ENCODE measurements around the gene FBXL20.

The FBXL20 gene

DNA sequence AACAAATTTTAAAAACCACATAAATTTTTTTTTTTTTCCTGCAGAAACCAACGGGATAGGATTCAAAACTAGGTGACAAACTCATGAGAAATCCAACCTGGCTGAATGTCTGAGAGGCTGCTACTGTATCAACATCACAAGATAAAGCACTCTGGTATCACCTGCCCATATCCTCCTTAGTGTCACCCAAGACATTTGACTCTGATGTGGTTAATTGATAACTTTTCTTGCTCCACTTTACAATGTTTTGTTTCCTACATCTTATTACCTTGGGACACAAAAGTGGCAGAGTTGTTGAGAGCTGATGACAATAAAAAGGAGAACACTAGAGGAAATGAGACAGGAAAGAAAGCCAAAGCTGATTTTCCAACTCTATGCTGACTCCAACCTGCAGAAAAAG, 4.0 kb upstream of the FBXL20 start:
- Histone ChIP-seq H3K9ac (ENCODE audit: low read length) (no peak overlapping the region), H3K27me3 (ENCODE audit: control insufficient read depth, insufficient read depth, low read length) (peaks cover 4% of the 10 kb centered on the region), H3K4me1 (ENCODE audit: control insufficient read depth, low read depth, low read length) (no peaks in the 10 kb centered on the region), H3K4me3 (ENCODE audit: low read length) (no peak overlapping the region), H3K36me3 (ENCODE audit: control insufficient read depth, low read depth, low read length) (peaks cover 39% of the 10 kb centered on the region), H3K27ac (ENCODE audit: low read length) (no peak overlapping the region), H3K9me3 (ENCODE audit: control insufficient read depth, low read depth, low read length) (no peaks in the 10 kb centered on the region)

DNA sequence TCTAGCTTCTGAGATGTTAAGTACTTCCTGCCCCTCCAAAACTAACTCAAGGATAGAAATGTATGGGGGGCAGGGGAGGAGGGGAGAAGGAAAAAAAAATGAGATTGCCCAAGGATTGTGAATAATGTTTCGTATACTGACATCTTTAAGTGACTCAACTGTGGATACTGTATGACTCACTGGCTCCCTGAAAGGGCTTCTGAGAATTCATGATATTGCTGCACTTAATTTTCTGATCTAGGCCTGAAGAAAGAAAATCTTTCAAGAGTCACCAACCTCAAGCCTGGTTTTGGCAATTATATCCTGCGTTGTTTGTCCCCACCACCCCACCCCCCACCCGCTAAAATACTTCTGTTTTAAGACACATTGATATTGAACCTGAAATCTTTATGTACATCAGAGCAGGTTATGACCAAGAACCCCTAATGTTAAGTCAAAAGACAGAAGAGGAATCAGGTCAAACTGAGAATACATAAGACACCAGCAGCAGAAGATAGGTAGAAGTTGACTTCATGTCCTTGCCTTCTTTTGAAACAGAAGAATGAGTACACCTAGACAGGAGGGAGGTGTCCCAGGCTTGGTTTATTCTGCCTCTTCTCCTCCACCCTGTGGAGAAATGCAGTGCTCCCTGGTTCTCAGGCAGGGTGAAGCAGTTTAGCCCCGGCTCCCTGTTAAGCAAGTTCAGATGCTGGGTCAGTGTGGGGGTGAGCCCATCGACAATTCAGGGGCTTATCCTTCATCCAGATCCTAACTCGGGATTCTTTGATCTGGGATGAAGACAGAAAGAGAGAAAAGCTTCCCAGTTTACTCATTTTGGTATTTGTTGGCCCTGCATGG, 3.3 kb upstream of the FBXL20 start:
- Histone ChIP-seq H3K27me3 (ENCODE audit: control insufficient read depth, insufficient read depth, low read length) (peaks cover 11% of the 10 kb centered on the region), H3K27ac (ENCODE audit: low read length) (no peak overlapping the region), H3K9me3 (ENCODE audit: control insufficient read depth, low read depth, low read length) (no peaks in the 10 kb centered on the region), H3K4me3 (ENCODE audit: low read length) (no peak overlapping the region), H3K4me1 (ENCODE audit: control insufficient read depth, low read depth, low read length) (no peaks in the 10 kb centered on the region), H3K36me3 (ENCODE audit: control insufficient read depth, low read depth, low read length) (peaks cover 32% of the 10 kb centered on the region), H3K9ac (ENCODE audit: low read length) (no peak overlapping the region)

DNA sequence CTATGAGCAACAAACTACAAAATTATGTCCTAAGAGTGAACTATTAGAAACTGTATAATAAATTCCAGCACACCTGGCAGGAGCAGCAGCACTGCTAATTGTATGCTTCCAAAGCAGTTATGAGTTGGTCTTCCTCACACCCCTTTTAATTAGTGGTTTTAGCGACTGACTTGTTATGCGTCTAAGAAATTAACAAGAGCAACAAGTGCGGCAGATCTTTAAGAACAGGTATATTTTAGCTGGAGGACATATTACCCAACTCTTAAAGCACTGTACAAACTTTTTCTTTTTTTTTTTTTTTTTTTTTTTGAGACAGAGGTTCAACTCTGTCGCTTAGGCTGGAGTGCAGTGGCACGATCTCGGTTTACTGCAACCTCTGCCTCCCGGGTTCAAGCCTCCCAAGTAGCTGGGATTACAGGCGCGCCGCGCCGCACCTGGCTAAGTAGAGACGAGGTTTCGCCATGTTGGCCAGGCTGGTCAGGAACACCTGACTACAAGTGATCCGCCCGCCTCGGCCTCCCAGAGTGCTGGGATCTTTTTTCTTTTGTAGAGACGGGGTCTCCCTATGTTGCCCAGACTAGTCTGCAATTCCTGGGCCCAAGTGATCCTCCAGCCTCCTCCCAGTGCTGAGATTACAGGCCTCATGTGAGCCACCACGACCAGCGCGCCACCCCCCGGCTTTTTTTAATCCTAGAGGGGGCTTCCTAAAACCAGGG, 1.6 kb upstream of the FBXL20 start:
- no peaks in the 10 kb centered on the region for H3K9me3 ChIP-seq (ENCODE audit: control insufficient read depth, low read depth, low read length)
- peak overlapping the region; percentile 90 for H3K4me3 ChIP-seq (ENCODE audit: low read length)

DNA sequence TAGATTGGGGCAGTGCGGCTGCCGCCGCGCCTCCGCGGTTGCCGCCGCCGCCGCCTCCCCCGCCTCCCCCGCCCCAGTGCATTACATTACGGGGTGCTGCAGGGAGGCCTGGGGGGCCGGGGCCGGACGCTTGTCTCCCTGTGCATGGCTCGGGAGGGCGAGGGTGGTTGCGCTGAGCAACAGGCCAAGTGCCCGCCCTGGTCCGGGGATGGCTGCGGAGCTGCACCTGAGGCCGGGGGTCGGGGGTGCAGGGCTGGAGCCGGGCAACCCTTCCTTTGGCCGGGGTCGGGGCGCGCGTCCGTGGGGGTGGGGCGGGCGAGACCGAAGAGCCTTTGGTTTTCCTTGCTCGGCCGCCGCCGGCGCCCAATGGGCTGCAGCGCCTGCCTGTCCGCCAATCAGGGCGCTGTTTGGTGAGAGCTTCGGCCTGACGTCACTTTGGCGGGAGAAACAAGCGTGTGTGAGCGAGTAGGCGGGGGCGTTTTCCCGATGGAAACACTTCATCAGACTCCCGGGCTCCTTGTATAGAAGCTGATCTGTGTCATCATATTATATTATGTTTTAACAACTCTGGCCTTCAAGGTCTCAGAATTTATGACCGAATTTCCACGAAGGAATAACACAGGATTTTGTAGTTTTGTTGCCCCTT, 941 bp upstream of the FBXL20 start:
- Histone ChIP-seq H3K36me3 (ENCODE audit: control insufficient read depth, low read depth, low read length) (peaks cover 8% of the 10 kb centered on the region), H3K27ac (ENCODE audit: low read length) (no peak overlapping the region), H3K4me1 (ENCODE audit: control insufficient read depth, low read depth, low read length) (no peaks in the 10 kb centered on the region)

More for the DNA sequence above, 1.6 kb upstream of the FBXL20 start:
- Histone ChIP-seq H3K36me3 (ENCODE audit: control insufficient read depth, low read depth, low read length) (peaks cover 15% of the 10 kb centered on the region), H3K9ac (ENCODE audit: low read length) (no peak overlapping the region), H3K27ac (ENCODE audit: low read length) (no peak overlapping the region), H3K4me1 (ENCODE audit: control insufficient read depth, low read depth, low read length) (no peaks in the 10 kb centered on the region), H3K27me3 (ENCODE audit: control insufficient read depth, insufficient read depth, low read length) (peaks cover 11% of the 10 kb centered on the region)

DNA sequence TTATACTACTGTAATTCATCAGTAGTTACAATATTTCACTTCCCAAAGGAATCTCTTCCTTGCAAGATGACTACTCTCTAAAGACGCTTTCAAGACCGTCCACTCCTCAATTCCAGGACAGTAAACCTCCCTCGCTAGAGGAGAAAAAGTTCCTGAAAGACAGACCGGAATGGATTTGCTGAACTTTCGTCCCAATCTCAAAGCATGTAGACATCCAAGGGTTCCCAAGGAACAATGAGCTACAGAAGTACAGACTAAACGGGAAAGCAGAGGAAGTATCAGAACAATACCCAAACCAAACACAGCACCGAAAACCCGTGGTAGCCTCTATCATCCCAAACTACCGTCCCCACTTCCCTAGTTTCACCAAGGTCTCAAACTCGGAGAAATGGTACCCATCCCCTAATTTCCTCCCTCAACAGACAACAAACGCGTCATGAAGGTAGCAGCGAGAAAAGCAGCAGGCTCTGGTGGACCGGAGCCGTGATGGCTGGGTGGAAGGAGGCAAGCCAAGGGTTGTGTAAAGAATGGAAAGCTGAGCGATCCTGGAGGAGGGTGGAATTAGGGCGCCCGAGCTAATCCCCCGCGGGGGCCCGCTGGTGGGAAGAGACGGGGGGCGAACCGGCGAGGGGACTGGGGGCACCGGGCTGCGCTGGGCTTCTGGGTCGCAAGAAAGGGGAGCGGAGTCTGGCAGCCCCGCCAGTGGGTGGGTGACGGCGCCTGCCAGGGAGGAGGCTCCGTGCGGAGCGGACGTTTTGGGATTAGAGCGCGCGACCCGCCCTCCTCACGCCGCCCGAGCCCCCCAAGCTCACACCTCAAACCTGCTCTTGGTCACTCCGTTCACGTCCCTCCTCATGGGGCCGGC, 647 bp downstream of the FBXL20 start:
- Histone ChIP-seq H3K9ac (ENCODE audit: low read length) (peak overlapping the region; percentile 83), H3K9me3 (ENCODE audit: control insufficient read depth, low read depth, low read length) (no peaks in the 10 kb centered on the region), H3K36me3 (ENCODE audit: control insufficient read depth, low read depth, low read length) (no peaks in the 10 kb centered on the region), H3K27ac (ENCODE audit: low read length) (no peak overlapping the region), H3K4me3 (ENCODE audit: low read length) (peak overlapping the region; percentile 90), H3K27me3 (ENCODE audit: control insufficient read depth, insufficient read depth, low read length) (peaks cover 11% of the 10 kb centered on the region), H3K4me1 (ENCODE audit: control insufficient read depth, low read depth, low read length) (no peaks in the 10 kb centered on the region)

More for the DNA sequence above, 941 bp upstream of the FBXL20 start:
- Histone ChIP-seq H3K27me3 (ENCODE audit: control insufficient read depth, insufficient read depth, low read length) (peaks cover 11% of the 10 kb centered on the region), H3K9me3 (ENCODE audit: control insufficient read depth, low read depth, low read length) (no peaks in the 10 kb centered on the region), H3K4me3 (ENCODE audit: low read length) (peak overlapping the region; percentile 90), H3K9ac (ENCODE audit: low read length) (peak overlapping the region; percentile 83)

DNA sequence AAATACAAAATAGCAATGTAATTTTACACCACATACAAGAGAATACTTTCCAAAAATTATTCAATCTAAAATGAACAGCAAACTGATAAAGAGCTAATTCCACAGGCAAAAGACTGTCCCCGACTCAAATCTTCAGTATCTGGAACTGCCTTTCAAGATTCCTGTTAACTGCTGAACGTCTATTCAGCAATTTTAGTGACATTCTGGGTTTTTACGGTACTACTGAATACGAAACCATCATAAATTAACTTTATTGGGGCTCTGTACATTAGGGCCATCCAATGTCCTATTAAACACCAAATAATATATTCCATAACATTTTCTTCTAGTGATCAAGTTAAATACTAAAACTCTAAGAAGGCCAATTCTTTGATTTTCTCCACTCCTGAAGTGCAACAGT, 1.6 kb downstream of the FBXL20 start:
- Histone ChIP-seq H3K4me3 (ENCODE audit: low read length) (peak overlapping the region; percentile 90), H3K9me3 (ENCODE audit: control insufficient read depth, low read depth, low read length) (no peaks in the 10 kb centered on the region), H3K27ac (ENCODE audit: low read length) (no peak overlapping the region), H3K27me3 (ENCODE audit: control insufficient read depth, insufficient read depth, low read length) (peaks cover 11% of the 10 kb centered on the region), H3K36me3 (ENCODE audit: control insufficient read depth, low read depth, low read length) (no peaks in the 10 kb centered on the region), H3K4me1 (ENCODE audit: control insufficient read depth, low read depth, low read length) (no peaks in the 10 kb centered on the region), H3K9ac (ENCODE audit: low read length) (no peak overlapping the region)

DNA sequence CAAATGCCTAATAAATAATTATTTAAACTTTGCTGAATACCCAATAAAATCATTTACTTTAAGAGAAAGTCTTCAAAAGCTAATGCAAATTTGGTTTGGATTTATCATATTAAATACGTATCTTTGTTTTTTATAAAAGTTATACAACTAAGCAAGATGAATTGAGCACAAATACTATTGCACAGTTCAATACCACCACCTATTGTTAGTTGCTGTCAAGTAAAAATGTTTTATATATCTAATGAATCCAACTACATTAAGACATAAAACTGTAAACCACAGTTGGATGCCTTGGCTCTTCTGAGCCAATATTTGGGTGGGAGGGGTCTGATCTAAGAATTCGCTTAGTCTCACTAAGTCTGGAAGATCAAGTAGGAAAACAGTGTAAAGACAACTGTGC, 7.7 kb downstream of the FBXL20 start:
- Histone ChIP-seq H3K9me3 (ENCODE audit: control insufficient read depth, low read depth, low read length) (no peaks in the 10 kb centered on the region), H3K9ac (ENCODE audit: low read length) (no peak overlapping the region), H3K36me3 (ENCODE audit: control insufficient read depth, low read depth, low read length) (no peaks in the 10 kb centered on the region), H3K27me3 (ENCODE audit: control insufficient read depth, insufficient read depth, low read length) (no peaks in the 10 kb centered on the region), H3K27ac (ENCODE audit: low read length) (no peak overlapping the region), H3K4me1 (ENCODE audit: control insufficient read depth, low read depth, low read length) (no peaks in the 10 kb centered on the region), H3K4me3 (ENCODE audit: low read length) (no peak overlapping the region)

DNA sequence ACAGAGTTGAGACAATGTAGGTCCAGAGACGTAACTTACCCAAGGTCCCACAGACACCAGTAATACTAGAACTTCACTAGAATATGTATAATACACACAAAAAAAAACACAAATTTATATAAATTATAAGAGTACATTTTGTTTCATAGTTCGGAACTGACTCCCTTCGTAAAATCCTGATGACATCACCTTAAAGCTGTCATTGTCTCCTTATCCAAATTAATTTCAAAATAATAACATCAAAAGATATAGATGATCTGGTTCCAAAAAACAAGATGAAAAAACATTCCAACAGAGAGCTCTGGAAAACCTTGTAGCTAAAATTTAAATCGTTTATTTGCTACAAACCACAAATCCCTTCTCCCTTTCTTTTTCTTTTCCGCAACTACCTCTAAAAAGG, 10.0 kb downstream of the FBXL20 start:
- no peaks in the 10 kb centered on the region for H3K4me1 ChIP-seq (ENCODE audit: control insufficient read depth, low read depth, low read length)
- no peaks in the 10 kb centered on the region for H3K27me3 ChIP-seq (ENCODE audit: control insufficient read depth, insufficient read depth, low read length)
- H3K4me3 ChIP-seq (ENCODE audit: low read length): no peak overlapping the region
- no peak overlapping the region for H3K27ac ChIP-seq (ENCODE audit: low read length)
- no peaks in the 10 kb centered on the region for H3K9me3 ChIP-seq (ENCODE audit: control insufficient read depth, low read depth, low read length)
- H3K9ac ChIP-seq (ENCODE audit: low read length): no peak overlapping the region
- H3K36me3 ChIP-seq (ENCODE audit: control insufficient read depth, low read depth, low read length): no peaks in the 10 kb centered on the region

DNA sequence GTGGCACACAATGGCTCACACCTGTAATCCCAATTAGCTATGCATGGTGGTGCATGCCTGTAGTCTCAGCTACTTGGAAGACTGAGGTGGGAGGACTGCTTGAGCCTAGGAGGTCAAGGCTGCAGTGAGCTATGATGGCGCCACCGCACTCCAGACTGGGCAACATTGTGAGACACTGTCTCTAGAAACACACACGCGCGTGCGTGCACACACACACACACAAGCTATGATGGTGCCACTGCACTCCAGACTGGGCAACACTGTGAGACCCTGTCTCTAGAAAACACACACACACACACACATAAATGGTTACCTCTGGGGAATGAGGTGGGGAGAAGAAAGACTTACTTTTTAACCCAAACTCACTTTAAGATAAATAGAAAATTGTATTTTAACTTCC, 16.4 kb downstream of the FBXL20 start:
- H3K27me3 ChIP-seq (ENCODE audit: control insufficient read depth, insufficient read depth, low read length): no peaks in the 10 kb centered on the region
- no peaks in the 10 kb centered on the region for H3K36me3 ChIP-seq (ENCODE audit: control insufficient read depth, low read depth, low read length)
- no peak overlapping the region for H3K27ac ChIP-seq (ENCODE audit: low read length)
- no peaks in the 10 kb centered on the region for H3K9me3 ChIP-seq (ENCODE audit: control insufficient read depth, low read depth, low read length)
- no peaks in the 10 kb centered on the region for H3K4me1 ChIP-seq (ENCODE audit: control insufficient read depth, low read depth, low read length)
- no peak overlapping the region for H3K4me3 ChIP-seq (ENCODE audit: low read length)
- no peak overlapping the region for H3K9ac ChIP-seq (ENCODE audit: low read length)

DNA sequence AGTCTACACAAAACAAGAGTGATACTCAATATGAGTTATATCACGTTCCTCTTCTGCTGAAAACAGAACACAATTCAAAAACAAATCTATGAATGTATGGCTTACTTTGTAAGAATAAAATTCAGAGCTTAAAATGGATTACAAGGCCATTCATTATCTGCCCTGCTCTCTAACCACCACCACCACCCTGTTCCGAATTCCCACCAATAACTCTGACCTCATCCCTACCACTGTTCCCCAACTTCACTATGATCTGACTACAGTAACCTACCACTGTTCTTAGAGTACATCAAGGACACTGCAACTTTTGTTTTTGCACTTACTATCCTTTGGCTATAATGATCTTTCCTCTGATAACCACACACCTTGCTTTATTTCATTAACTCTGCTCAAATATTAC, 21.3 kb downstream of the FBXL20 start:
- H3K4me1 ChIP-seq (ENCODE audit: control insufficient read depth, low read depth, low read length): no peaks in the 10 kb centered on the region
- H3K27ac ChIP-seq (ENCODE audit: low read length): no peak overlapping the region
- no peaks in the 10 kb centered on the region for H3K36me3 ChIP-seq (ENCODE audit: control insufficient read depth, low read depth, low read length)
- H3K9me3 ChIP-seq (ENCODE audit: control insufficient read depth, low read depth, low read length): no peaks in the 10 kb centered on the region
- H3K27me3 ChIP-seq (ENCODE audit: control insufficient read depth, insufficient read depth, low read length): no peaks in the 10 kb centered on the region
- no peak overlapping the region for H3K9ac ChIP-seq (ENCODE audit: low read length)
- no peak overlapping the region for H3K4me3 ChIP-seq (ENCODE audit: low read length)

DNA sequence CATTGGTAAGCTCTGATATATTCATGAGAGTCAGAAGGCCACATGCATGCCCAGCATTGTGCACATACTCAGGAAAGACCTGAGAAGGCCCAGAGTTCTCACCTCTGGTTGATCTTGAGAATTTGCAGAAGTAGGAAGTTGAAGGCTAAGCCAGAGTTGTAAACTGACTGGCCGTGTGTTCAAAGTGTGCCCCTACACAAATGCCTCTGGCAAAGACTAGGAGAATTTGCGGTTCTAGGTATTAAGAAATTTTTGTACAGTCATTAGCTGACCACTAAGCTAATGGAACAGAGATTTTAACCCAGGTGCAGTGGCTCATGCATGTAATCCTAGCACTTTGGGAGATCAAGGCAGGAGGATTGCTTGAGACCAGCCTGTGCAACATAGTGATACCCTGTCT, 25.0 kb downstream of the FBXL20 start:
- no peak overlapping the region for H3K27ac ChIP-seq (ENCODE audit: low read length)
- no peaks in the 10 kb centered on the region for H3K9me3 ChIP-seq (ENCODE audit: control insufficient read depth, low read depth, low read length)
- no peak overlapping the region for H3K9ac ChIP-seq (ENCODE audit: low read length)
- H3K4me1 ChIP-seq (ENCODE audit: control insufficient read depth, low read depth, low read length): no peaks in the 10 kb centered on the region
- H3K4me3 ChIP-seq (ENCODE audit: low read length): no peak overlapping the region
- H3K27me3 ChIP-seq (ENCODE audit: control insufficient read depth, insufficient read depth, low read length): no peaks in the 10 kb centered on the region
- no peaks in the 10 kb centered on the region for H3K36me3 ChIP-seq (ENCODE audit: control insufficient read depth, low read depth, low read length)

Measured in iPS-18a (cell line).